Activated T-cell treated with anti-CD3 and anti-CD28 coated beads, Interleukin-2, amount 50 U/mL, for 24 hours (primary cell): ENCODE measurements around the gene SIGLEC5.
"Not testable (repeated sequence)": the region's sequence is repeated elsewhere in the genome, so short reads cannot be mapped to it uniquely, and the experiment has no call there.

Experiments used
- DNase-seq: peaks from one replicate; pipeline ENCODE4 v3.0.0-alpha.2; 2020
- H3K27ac Mint-ChIP-seq: 2 replicates; pipeline ENCODE4 v1.8.0; 2020; ENCODE audit warnings: mild to moderate bottlenecking, mixed read lengths
- H3K27me3 Mint-ChIP-seq: 2 replicates; pipeline ENCODE4 v1.8.0; 2020; ENCODE audit warnings: mixed read lengths
- H3K36me3 Mint-ChIP-seq: 2 replicates; pipeline ENCODE4 v1.8.0; 2020; ENCODE audit warnings: low read depth, mixed read lengths
- H3K4me1 Mint-ChIP-seq: 2 replicates; pipeline ENCODE4 v1.8.0; 2020; ENCODE audit warnings: low read depth, mixed read lengths
- H3K4me3 Mint-ChIP-seq: 2 replicates; pipeline ENCODE4 v1.8.0; 2020; ENCODE audit warnings: mild to moderate bottlenecking, moderate library complexity, mixed read lengths
- H3K9me3 Mint-ChIP-seq: 2 replicates; pipeline ENCODE4 v1.8.0; 2020; ENCODE audit warnings: mixed read lengths

Gene SIGLEC5, protein sequence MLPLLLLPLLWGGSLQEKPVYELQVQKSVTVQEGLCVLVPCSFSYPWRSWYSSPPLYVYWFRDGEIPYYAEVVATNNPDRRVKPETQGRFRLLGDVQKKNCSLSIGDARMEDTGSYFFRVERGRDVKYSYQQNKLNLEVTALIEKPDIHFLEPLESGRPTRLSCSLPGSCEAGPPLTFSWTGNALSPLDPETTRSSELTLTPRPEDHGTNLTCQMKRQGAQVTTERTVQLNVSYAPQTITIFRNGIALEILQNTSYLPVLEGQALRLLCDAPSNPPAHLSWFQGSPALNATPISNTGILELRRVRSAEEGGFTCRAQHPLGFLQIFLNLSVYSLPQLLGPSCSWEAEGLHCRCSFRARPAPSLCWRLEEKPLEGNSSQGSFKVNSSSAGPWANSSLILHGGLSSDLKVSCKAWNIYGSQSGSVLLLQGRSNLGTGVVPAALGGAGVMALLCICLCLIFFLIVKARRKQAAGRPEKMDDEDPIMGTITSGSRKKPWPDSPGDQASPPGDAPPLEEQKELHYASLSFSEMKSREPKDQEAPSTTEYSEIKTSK

DNA sequence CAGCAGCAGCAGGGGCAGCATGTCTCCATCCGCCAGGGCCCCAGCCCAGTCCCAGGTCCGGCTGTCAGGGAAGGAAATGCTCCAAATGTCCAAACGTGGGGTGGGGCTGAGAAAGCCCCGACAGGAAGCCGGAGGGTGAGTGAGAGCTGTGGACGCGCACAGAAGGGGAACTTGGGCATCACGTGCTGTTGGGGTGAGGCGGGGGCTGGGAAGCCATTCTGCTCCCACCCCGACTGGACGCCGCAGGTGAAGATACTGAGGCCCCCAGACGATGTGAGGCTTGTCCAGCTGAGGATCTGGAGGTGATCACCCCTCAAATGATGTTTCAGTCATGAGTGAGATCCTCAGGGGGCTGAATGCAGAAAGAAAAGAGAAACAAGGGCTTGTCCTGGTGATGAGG lies at the start of gene SIGLEC5:
Gene SIGLEC5 (minus strand): TSS at position 87 of the 400 bp plus-strand sequence. CDS start 66 bp downstream, at position 21.
- not testable (repeated sequence) for H3K27ac Mint-ChIP-seq, DNase-seq, H3K36me3 Mint-ChIP-seq, H3K4me1 Mint-ChIP-seq, H3K4me3 Mint-ChIP-seq, H3K9me3 Mint-ChIP-seq
- peaks cover 31% of the 10 kb centered on the region for H3K27me3 Mint-ChIP-seq

DNA sequence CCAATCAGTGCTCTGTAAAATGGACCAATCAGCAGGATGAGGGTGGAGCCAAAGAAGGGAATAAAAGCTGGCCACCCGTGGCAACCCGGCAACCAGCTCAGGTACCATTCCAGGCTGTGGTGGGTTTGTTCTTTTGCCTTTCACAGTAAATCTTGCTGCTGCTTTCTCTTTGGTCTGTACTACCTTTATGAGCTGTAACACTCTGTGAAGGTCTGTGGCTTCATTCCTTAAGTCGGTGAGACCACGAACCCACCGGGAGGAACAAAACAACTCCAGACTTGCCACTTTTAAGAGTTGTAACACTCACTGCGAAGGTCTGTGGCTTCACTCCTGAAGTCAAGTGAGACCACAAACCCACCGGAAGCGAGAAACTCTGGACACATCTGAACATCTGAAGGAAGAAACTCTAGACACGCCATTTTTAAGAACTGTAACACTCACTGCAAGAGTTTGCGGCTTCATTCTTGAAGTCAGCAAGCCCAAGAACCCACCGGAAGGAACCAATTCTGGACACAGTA lies 46.4 kb upstream of the SIGLEC5 start:
- Mint-ChIP-seq H3K27me3 (peaks cover 3% of the 10 kb centered on the region), H3K27ac (peak overlapping the region; percentile 89), H3K36me3 (no peaks in the 10 kb centered on the region), H3K4me3 (peak overlapping the region; percentile 54), H3K9me3 (peaks cover 8% of the 10 kb centered on the region), H3K4me1 (peaks cover 14% of the 10 kb centered on the region)
- no peak for DNase-seq

DNA sequence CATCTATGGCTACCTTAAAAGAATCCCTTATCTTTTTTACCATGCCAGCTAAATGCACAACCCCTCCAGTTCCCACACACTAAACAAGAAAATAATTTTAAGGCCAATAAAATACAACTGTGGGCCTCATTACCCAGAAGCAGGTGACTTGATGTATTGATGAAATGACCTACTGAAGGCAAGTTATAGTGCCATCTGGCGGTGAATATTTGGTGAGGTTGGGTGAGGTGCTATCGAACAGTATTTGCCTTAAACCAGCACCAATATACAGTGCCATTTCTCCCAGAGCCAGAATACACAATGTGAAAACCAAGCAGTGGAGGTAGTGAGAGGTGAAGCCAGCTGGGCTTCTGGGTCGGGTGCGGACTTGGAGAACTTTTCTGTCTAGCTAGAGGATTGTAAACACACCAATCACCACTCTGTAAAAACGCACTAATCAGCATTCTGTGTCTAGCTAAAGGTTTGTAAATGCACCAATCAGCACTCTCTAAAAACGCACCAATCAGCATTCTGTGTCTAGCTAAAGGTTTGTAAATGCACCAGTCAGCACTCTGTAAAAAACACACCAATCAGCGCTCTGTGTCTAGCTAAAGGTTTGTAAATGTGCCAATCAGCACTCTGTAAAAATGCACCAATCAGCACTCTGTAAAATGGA lies 45.8 kb upstream of the SIGLEC5 start:
- not testable (repeated sequence) for H3K27me3 Mint-ChIP-seq, H3K9me3 Mint-ChIP-seq, DNase-seq, H3K4me3 Mint-ChIP-seq, H3K36me3 Mint-ChIP-seq
- peaks cover 14% of the 10 kb centered on the region for H3K4me1 Mint-ChIP-seq
- H3K27ac Mint-ChIP-seq: peak overlapping the region; percentile 89

DNA sequence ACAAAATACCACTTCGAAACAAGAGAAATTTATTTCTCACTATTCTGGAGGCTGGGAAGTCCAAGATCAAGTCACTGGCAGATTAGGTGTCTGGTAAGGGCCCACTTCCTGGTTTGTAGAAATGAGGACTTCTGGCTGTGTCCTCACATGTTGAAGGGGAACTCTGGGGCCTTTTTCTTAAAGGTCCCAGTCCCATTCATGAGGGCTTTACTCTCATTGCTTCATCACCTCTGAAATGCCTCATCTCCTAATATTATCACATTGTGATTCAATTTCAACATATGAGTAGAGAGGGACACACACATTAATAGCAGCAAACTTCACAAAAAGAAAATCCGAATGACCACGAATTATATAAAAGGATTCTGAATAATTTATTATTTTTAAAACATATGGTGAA lies 38.0 kb upstream of the SIGLEC5 start:
- no peaks in the 10 kb centered on the region for H3K36me3 Mint-ChIP-seq

DNA sequence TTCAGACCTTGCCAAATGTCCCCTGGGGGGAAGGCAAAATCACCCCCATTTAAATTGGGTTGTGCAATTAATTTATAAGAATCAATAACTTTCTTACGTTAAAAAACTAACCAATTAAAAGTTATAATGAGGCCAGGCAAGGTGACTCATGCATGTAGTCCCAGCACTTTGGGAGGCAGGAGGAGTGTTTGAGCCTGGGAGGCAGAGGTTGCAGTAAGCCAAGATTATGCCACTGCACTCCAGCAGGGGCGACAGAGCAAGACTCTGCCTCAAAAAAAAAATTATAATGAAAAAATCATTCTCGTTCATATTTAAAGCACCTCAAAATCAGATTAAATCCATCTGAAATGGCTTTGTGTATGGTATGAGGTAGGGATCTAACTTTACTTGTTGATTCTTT lies 34.8 kb upstream of the SIGLEC5 start:
- Mint-ChIP-seq H3K27me3 (peaks cover 41% of the 10 kb centered on the region), H3K27ac (no peak overlapping the region), H3K36me3 (no peaks in the 10 kb centered on the region), H3K4me1 (peaks cover 17% of the 10 kb centered on the region), H3K4me3 (no peak overlapping the region), H3K9me3 (peaks cover 2% of the 10 kb centered on the region)
- no peak for DNase-seq

More for the DNA sequence above, 38.0 kb upstream of the SIGLEC5 start:
- Mint-ChIP-seq H3K27ac (no peak overlapping the region), H3K4me3 (no peak overlapping the region), H3K9me3 (peaks cover 2% of the 10 kb centered on the region), H3K4me1 (peaks cover 18% of the 10 kb centered on the region), H3K27me3 (peaks cover 26% of the 10 kb centered on the region)
- no peak for DNase-seq

DNA sequence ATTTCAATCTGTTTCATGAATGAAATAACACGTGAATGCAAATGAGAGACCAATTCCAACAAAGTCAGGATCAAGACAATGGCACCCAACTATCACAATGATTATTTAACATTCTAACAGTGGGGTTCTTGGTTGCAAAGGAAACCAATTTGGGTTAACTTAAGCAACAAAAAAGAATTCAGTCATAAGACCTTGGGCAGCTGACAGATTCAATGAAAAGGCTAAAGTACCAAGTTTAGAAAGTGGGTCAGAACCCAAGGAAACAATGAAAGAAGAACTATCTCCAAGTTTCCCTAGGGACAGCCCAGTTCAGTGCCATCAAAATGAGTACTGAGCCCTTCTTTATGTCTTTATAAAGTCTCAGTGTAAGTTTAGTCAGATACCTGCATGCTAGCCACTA lies 33.9 kb upstream of the SIGLEC5 start:
- DNase-seq: no peak
- peaks cover 41% of the 10 kb centered on the region for H3K27me3 Mint-ChIP-seq

DNA sequence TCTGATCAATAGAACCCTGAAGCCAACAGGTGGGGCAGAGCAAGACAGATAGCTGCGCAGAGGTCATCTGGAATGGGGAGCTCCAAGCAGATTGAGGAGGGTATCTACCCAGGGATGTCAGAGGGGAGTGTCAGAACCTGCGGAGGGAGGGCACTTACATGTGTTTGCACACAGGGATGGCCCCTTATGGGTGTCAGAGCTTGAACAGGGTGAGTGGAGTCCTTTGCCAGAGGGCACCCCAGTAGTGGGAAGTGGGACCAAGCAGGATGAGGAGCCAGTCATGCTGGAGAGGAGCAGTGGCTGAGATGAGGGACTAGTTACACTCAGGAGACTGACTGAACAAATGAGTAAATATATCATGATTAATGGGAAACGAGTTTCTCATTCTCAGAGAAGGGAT lies 33.4 kb upstream of the SIGLEC5 start:
- H3K27ac Mint-ChIP-seq: no peak overlapping the region
- DNase-seq: no peak

More for the DNA sequence above, 33.9 kb upstream of the SIGLEC5 start:
- H3K36me3 Mint-ChIP-seq: no peaks in the 10 kb centered on the region
- H3K4me3 Mint-ChIP-seq: no peak overlapping the region
- peaks cover 10% of the 10 kb centered on the region for H3K4me1 Mint-ChIP-seq
- H3K9me3 Mint-ChIP-seq: peaks cover 2% of the 10 kb centered on the region
- H3K27ac Mint-ChIP-seq: no peak overlapping the region

DNA sequence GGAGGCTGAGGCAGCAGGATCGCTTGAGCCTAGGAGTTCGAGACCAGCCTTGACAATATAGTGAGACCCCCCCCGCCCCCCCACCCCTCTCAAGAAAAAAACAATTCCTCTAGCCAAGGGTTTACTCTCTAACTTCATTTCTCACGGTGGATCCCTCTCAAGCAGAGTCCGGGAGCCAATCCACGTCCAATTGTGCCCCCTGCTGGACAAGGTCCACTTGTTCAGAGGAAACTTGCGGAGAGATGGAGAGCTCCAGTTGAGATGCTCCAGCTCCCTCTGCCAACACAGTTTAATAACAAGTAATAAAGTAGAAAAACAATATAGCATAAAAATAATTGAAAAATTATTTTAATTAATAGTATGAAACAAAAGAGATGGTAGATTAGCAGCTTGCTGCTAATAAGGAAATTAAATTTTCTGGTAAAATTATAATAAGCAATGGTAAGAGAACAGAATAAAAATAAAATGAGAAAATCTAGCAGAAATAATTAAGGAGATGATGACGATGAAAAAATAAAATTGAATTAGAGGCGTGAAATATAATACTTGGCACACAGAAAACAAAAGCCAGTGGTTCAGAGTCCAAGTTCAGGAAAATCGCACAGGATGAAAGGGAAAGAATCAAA lies 30.9 kb upstream of the SIGLEC5 start:
- peaks cover 2% of the 10 kb centered on the region for H3K9me3 Mint-ChIP-seq
- no peak overlapping the region for H3K4me3 Mint-ChIP-seq
- no peaks in the 10 kb centered on the region for H3K36me3 Mint-ChIP-seq
- H3K27me3 Mint-ChIP-seq: peaks cover 35% of the 10 kb centered on the region
- no peak overlapping the region for H3K27ac Mint-ChIP-seq
- DNase-seq: peak; percentile 68
- H3K4me1 Mint-ChIP-seq: peaks cover 5% of the 10 kb centered on the region

More for the DNA sequence above, 33.4 kb upstream of the SIGLEC5 start:
- peaks cover 2% of the 10 kb centered on the region for H3K9me3 Mint-ChIP-seq
- no peak overlapping the region for H3K4me3 Mint-ChIP-seq
- peaks cover 6% of the 10 kb centered on the region for H3K4me1 Mint-ChIP-seq
- H3K27me3 Mint-ChIP-seq: peaks cover 41% of the 10 kb centered on the region
- no peaks in the 10 kb centered on the region for H3K36me3 Mint-ChIP-seq

DNA sequence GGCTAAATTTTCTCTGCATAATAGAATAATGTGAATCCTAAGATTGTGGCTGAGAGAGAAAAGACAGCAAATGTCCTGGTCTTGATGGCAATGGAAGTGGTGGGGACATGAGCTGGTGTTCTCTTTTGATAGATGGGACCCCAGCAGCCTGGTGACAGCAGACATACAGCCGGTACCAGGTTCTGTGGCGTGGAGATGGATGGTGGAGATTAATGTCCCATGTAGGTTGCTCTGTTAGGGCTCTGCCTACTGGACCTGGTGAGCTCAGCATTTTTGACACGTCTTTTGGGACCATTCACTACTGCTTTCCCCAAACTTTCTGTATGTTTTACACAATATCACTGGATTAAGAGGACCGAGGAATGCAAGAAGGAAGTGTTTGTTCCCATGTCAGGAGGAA lies 24.6 kb upstream of the SIGLEC5 start:
- Mint-ChIP-seq H3K27me3 (peaks cover 39% of the 10 kb centered on the region), H3K9me3 (peaks cover 5% of the 10 kb centered on the region), H3K36me3 (no peaks in the 10 kb centered on the region), H3K27ac (no peak overlapping the region), H3K4me3 (no peak overlapping the region), H3K4me1 (peaks cover 5% of the 10 kb centered on the region)
- DNase-seq: no peak

DNA sequence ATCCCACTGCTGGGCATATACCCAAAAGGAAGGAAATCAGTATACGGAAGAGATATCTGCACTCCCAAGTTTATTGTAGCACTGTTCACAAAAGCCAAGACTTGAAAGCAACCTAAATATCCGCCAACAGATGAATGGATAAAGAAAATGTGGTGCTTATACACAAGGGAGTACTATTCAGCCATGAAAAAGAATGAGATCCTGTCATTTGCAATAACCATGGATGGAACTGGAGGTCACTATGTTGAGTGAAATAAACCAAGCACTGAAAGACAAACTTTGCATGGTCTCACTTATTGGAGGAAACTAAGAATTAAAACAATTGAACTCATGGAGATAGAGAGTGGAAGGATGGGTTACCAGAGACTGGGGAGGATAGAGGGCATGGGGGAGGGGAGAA lies 23.0 kb upstream of the SIGLEC5 start:
- no peak overlapping the region for H3K4me3 Mint-ChIP-seq
- H3K4me1 Mint-ChIP-seq: peaks cover 5% of the 10 kb centered on the region
- H3K36me3 Mint-ChIP-seq: no peaks in the 10 kb centered on the region
- no peak overlapping the region for H3K27ac Mint-ChIP-seq
- peaks cover 5% of the 10 kb centered on the region for H3K9me3 Mint-ChIP-seq
- no peak for DNase-seq
- H3K27me3 Mint-ChIP-seq: peaks cover 49% of the 10 kb centered on the region

DNA sequence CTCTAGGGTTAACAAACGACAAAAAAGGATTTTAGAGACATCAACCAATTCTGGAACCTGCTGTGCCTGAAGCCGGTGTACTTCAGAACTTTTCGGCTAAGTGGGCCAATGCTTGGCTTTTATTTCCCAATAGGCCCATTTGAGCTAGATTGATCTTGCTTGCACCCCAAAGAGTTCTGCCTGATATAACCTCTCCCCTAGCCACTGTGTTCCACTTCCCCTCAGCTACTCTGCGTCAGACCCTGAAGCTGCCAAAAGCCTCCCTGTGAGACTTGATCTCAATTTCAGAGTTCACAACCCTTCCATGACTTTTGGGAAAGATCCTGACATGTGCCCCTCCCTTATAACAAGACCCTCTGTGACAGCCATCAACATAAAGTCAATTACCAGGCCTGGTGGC lies 22.1 kb upstream of the SIGLEC5 start:
- no peak for DNase-seq
- no peaks in the 10 kb centered on the region for H3K36me3 Mint-ChIP-seq
- H3K27me3 Mint-ChIP-seq: peaks cover 53% of the 10 kb centered on the region
- H3K9me3 Mint-ChIP-seq: peaks cover 5% of the 10 kb centered on the region
- no peak overlapping the region for H3K4me3 Mint-ChIP-seq
- no peak overlapping the region for H3K27ac Mint-ChIP-seq
- H3K4me1 Mint-ChIP-seq: peaks cover 5% of the 10 kb centered on the region

DNA sequence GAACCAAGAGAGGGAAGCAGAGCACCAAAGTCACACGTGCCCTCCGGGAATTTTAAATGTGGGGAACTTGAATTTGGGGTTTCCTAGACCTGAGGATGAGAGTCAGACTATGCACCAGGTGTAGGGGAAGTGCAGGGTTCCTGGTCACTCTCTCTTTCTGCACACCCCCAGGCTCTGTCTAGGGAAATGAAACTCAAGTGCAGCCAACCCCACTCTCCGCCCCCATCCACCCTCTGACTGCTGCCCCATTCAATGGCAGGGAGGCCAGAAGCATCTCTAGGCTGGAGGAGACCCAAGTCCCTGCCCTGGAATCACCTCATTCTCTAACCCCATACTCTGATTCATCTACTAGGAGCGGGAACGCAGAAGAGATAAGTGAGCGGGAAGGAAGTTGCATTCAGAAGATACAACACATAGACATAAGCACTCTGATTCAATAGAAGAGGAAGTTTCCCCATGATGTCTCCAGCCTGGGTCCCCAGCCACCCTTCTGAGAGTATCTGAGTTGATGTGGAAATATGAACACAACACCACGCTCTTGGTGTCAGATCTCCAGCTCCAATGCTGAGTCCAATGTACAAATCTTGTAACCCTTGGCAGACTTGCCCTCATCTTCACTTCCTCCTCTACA lies 21.1 kb upstream of the SIGLEC5 start:
- peaks cover 55% of the 10 kb centered on the region for H3K27me3 Mint-ChIP-seq
- peaks cover 5% of the 10 kb centered on the region for H3K9me3 Mint-ChIP-seq
- H3K4me3 Mint-ChIP-seq: no peak overlapping the region
- DNase-seq: no peak
- H3K36me3 Mint-ChIP-seq: no peaks in the 10 kb centered on the region
- H3K27ac Mint-ChIP-seq: no peak overlapping the region
- H3K4me1 Mint-ChIP-seq: no peaks in the 10 kb centered on the region

DNA sequence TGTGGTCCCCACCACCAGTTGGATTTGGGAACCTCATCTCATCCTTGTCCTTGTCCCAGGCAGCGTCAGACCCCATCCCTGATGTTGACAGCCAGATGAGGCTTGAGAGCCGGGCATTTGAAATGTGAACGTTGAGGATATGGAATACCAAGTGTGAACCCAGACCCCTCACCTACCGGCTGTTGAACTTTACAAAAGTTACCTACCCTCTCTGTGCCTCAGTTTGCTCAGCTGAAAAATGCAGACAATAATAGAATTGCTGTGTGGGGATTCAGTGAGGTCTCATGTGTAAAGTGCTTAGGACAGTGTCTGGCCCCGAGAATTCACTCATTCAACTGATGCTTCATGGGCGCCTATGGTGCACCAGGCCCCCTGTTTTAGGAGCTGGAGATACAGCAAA lies 17.1 kb upstream of the SIGLEC5 start:
- Mint-ChIP-seq H3K27me3 (peaks cover 49% of the 10 kb centered on the region), H3K27ac (no peak overlapping the region), H3K4me3 (no peak overlapping the region), H3K4me1 (no peaks in the 10 kb centered on the region), H3K9me3 (no peaks in the 10 kb centered on the region), H3K36me3 (no peaks in the 10 kb centered on the region)
- DNase-seq: no peak

DNA sequence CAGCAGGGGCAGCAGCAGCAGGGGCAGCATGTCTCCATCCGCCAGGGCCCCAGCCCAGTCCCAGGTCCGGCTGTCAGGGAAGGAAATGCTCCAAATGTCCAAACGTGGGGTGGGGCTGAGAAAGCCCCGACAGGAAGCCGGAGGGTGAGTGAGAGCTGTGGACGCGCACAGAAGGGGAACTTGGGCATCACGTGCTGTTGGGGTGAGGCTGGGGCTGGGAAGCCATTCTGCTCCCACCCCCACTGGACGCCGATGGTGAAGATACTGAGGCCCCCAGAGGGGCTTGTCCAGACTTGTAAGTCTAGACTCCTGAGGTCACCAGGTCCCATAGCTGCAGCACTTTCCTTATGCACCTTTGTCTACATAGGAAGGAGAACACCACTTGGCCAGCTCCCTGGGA lies 16.5 kb upstream of the SIGLEC5 start, which contains the start of gene SIGLEC14:
Gene SIGLEC14 (minus strand): TSS at position 96 of the 400 bp plus-strand sequence. CDS start 66 bp downstream, at position 30.
- not testable (repeated sequence) for H3K9me3 Mint-ChIP-seq, DNase-seq, H3K36me3 Mint-ChIP-seq, H3K4me3 Mint-ChIP-seq, H3K4me1 Mint-ChIP-seq, H3K27ac Mint-ChIP-seq
- peaks cover 44% of the 10 kb centered on the region for H3K27me3 Mint-ChIP-seq
